B cell (primary cell): ENCODE data around the gene PLPPR1. TPM values are rescaled to one million over a fixed set of nuclear protein-coding genes. Genes with fewer than 3 reads are reported as not detected.

Source experiments
- ATAC-seq: fragments of 200-7000 bp; cut with Tn5 transposase; one replicate; pipeline ENCODE4 v1.10.0; 2021; ENCODE audit warnings: low read depth, mild to moderate bottlenecking, moderate number of reproducible peaks, moderate library complexity
- CTCF ChIA-PET: fragments of 350-600 bp; sonication (Branson Sonifier 250); formaldehyde crosslinking; loops from one replicate; lab custom pipeline; 2021; ENCODE audit warnings: antibody characterized with exemption, inconsistent platforms; lab: Charles Lee
- POLR2A ChIA-PET: fragments of 350-600 bp; sonication (Branson Sonifier 250); formaldehyde crosslinking; loops from one replicate; lab custom pipeline; 2021; ENCODE audit warnings: antibody characterized with exemption; lab: Charles Lee
- DNase-seq: peaks from one replicate; pipeline ENCODE4 v3.0.0; 2013
- H2AFZ ChIP-seq: 2 replicates; pipeline ENCODE4 v1.6.1; 2012; ENCODE audit warnings: mild to moderate bottlenecking, low read depth, low read length; ENCODE audit not compliant: insufficient read depth, poor library complexity, severe bottlenecking
- H3K27ac ChIP-seq, 2 donors: 1 replicate in 1 of 2; 2 replicates in 1 of 2; pipeline ENCODE4 v1.5.1; 2012 to 2013; ENCODE audit warnings: low read length in 2 of 2, mild to moderate bottlenecking in 2 of 2, moderate library complexity in 1 of 2
- H3K27me3 ChIP-seq, 4 experiments: fragments of 200-600 bp in 1 of 4; sonication (generic) in 1 of 4; replicated peaks in 1 of 4; 1 replicate in 2 of 4; 2 replicates in 2 of 4; pipeline versions ENCODE4 v1.6.1 to v1.7.0; 2013 to 2016; ENCODE audit warnings: low read length in 3 of 4, mild to moderate bottlenecking in 2 of 4, mixed read lengths in 1 of 4, moderate library complexity in 1 of 4; ENCODE audit not compliant: insufficient read depth in 4 of 4, control insufficient read depth in 3 of 4; ENCODE audit errors: control extremely low read depth in 1 of 4
- H3K36me3 ChIP-seq, 2 experiments: replicated peaks in 1 of 2; 1 replicate in 1 of 2; 2 replicates in 1 of 2; pipeline versions ENCODE4 v1.6.1 to v1.7.1; 2013; ENCODE audit warnings: low read length in 1 of 2; ENCODE audit not compliant: insufficient read depth in 2 of 2, control insufficient read depth in 1 of 2; ENCODE audit errors: control extremely low read depth in 1 of 2, extremely low read depth in 1 of 2
- H3K4me1 ChIP-seq, 2 donors: fragments of 200-600 bp in 1 of 2; sonication (generic) in 1 of 2; 1 replicate in 1 of 2; 2 replicates in 1 of 2; pipeline versions ENCODE4 v1.5.1 to v1.6.1; 2013 to 2017; ENCODE audit warnings: low read length in 2 of 2; ENCODE audit not compliant: control insufficient read depth in 2 of 2, insufficient read depth in 2 of 2
- H3K4me2 ChIP-seq: replicated peaks from 2 replicates; pipeline ENCODE3; 2012; ENCODE audit warnings: mild to moderate bottlenecking, low read depth, low read length; ENCODE audit not compliant: poor library complexity, severe bottlenecking
- H3K4me3 ChIP-seq, 5 experiments: fragments of 200-600 bp in 1 of 5; sonication (generic) in 1 of 5; 1 replicate in 3 of 5; 2 replicates in 2 of 5; pipeline versions ENCODE4 v1.5.1 to v1.7.0; 2011 to 2016; ENCODE audit warnings: low read length in 4 of 5, mild to moderate bottlenecking in 4 of 5, low read depth in 2 of 5, control low read depth in 1 of 5, moderate library complexity in 1 of 5; ENCODE audit not compliant: insufficient read depth in 1 of 5; ENCODE audit errors: control extremely low read depth in 1 of 5, extremely low read depth in 1 of 5
- H3K79me2 ChIP-seq: fragments of 200-600 bp; sonication (generic); one replicate; pipeline ENCODE4 v1.6.0; 2016; ENCODE audit warnings: low read length; ENCODE audit not compliant: control insufficient read depth, insufficient read depth
- H3K9ac ChIP-seq: fragments of 200-600 bp; sonication (generic); 2 replicates; pipeline ENCODE4 v1.6.1; 2017; ENCODE audit warnings: mild to moderate bottlenecking, low read length, moderate library complexity
- H3K9me3 ChIP-seq, 3 donors: one replicate each; pipeline versions ENCODE4 v1.6.1 to v1.7.1; 2013; ENCODE audit warnings: low read length in 2 of 3; ENCODE audit not compliant: control insufficient read depth in 2 of 3, insufficient read depth in 1 of 3; ENCODE audit errors: control extremely low read depth in 1 of 3
- H4K20me1 ChIP-seq: 2 replicates; pipeline ENCODE4 v1.6.0; 2012; ENCODE audit warnings: mild to moderate bottlenecking, low read length; ENCODE audit not compliant: insufficient read depth, control insufficient read depth, poor library complexity, severe bottlenecking
- H3K27ac Mint-ChIP-seq: one replicate; pipeline ENCODE4 v1.8.0; 2021; ENCODE audit warnings: mixed read lengths
- H3K27me3 Mint-ChIP-seq: one replicate; pipeline ENCODE4 v1.8.0; 2021; ENCODE audit warnings: mixed read lengths
- H3K4me1 Mint-ChIP-seq: one replicate; pipeline ENCODE4 v1.8.0; 2021; ENCODE audit warnings: mixed read lengths
- H3K4me3 Mint-ChIP-seq: one replicate; pipeline ENCODE4 v1.8.0; 2021; ENCODE audit warnings: mixed read lengths
- H3K9me3 Mint-ChIP-seq: one replicate; pipeline ENCODE4 v1.8.0; 2022; ENCODE audit warnings: mixed read lengths; ENCODE audit not compliant: insufficient read depth
- CTCF ChIP-seq: fragments of 200-600 bp; IDR thresholded peaks from one replicate; pipeline ENCODE4 v1.8.0; 2022; ENCODE audit warnings: antibody characterized with exemption, mild to moderate bottlenecking
- EZH2 ChIP-seq: IDR thresholded peaks from 2 replicates; pipeline ENCODE4 v1.6.1; 2012; ENCODE audit warnings: borderline replicate concordance, low read depth, mild to moderate bottlenecking, moderate library complexity, low read length; ENCODE audit not compliant: insufficient read depth, poor library complexity, severe bottlenecking
- WGBS: methylation state at CpG from one replicate; pipeline ENCODE4 v1.1.5; 2013; ENCODE audit warnings: missing lambda C conversion rate; ENCODE audit not compliant: insufficient coverage; 5-methylcytosine and 5-hydroxymethylcytosine counted together
- intact Hi-C: fragments of 100-400 bp; cut with micrococcal nuclease; formaldehyde crosslinking; loops from one replicate; pipeline ENCODE4 v1.10.0; 2022
- polyA plus RNA-seq: library from polyadenylated mRNA; depleted of rRNA; stranded (reverse); fragments of >200 nt; gene quantifications from 2 replicates; pipeline ENCODE4 v1.2.3, GENCODE V29; 2012
- total RNA-seq, 2 donors: library from RNA; stranded (reverse); fragments of 120-200 nt in 1 of 2; gene quantifications; 1 replicate in 1 of 2; 2 replicates in 1 of 2; pipeline versions ENCODE4 v1.2.3 to v1.2.4, GENCODE V29; 2013 to 2022

The PLPPR1 gene
- total and polyA plus RNA-seq, 2 donors (not counting 1 experiment from before 2014, with no cell fraction given): not detected

GRCh38 chr9:101362450-101362849 is 333.9 kb downstream of the PLPPR1 start:
- no peak overlapping the region for H3K4me2 ChIP-seq
- no peak overlapping the region for H3K4me3 ChIP-seq
- H3K9ac ChIP-seq: no peak overlapping the region
- H3K79me2 ChIP-seq: no peaks in the 10 kb centered on the region
- H3K4me1 Mint-ChIP-seq: no peaks in the 10 kb centered on the region
- no peak overlapping the region for H3K4me3 Mint-ChIP-seq
- no peaks in the 10 kb centered on the region for H3K27me3 ChIP-seq
- no peak overlapping the region for H2AFZ ChIP-seq
- no peaks in the 10 kb centered on the region for H3K4me1 ChIP-seq
- H3K27ac Mint-ChIP-seq: no peak overlapping the region
- no peak overlapping the region for H3K27ac ChIP-seq
- no peaks in the 10 kb centered on the region for H3K9me3 Mint-ChIP-seq
- H3K9me3 ChIP-seq: peaks cover 0 to 2% (median 0%) of the 10 kb centered on the region in 3 donors
- CTCF ChIA-PET: no interaction called here
- H4K20me1 ChIP-seq: no peaks in the 10 kb centered on the region
- H3K36me3 ChIP-seq: no peaks in the 10 kb centered on the region
- 80% methylated on average over 2 of the region's 5 CpGs for WGBS
- POLR2A ChIA-PET: no interaction called here
- ATAC-seq: no peak
- intact Hi-C loops: no loop called here
- peaks cover 11% of the 10 kb centered on the region for H3K27me3 Mint-ChIP-seq
- no peak for DNase-seq
- TF ChIP-seq CTCF (no peak), EZH2 (no peak)

DNA sequence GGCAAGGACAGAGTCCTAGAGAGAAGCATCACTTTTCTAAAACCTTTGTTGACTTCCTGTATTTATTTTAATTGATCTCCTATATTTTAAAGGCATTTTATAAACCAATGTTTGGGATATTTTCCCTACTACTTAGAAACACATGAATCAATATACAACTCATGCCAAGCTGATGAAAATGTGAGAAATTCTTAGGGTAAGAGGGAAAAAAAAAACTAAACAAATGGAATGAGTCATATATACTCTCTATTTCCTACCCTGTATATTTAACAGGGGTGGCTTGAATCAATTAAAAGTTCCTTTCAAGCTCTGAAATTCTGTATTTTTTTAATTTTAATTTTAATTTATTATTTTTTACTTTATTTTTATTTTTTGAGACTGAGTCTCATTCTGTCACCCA is 336.7 kb downstream of the PLPPR1 start:
- Histone ChIP-seq H3K4me1 (no peaks in the 10 kb centered on the region), H3K27ac (no peak overlapping the region), H3K27me3 (no peaks in the 10 kb centered on the region), H3K79me2 (no peaks in the 10 kb centered on the region), H3K36me3 (no peaks in the 10 kb centered on the region), H3K4me3 (no peak overlapping the region), H4K20me1 (no peaks in the 10 kb centered on the region), H3K9ac (no peak overlapping the region), H3K9me3 (no peaks in the 10 kb centered on the region), H3K4me2 (no peak overlapping the region), H2AFZ (no peak overlapping the region)
- no peak for DNase-seq
- POLR2A ChIA-PET: no interaction called here
- Mint-ChIP-seq H3K27ac (no peak overlapping the region), H3K27me3 (peaks cover 11% of the 10 kb centered on the region), H3K4me1 (no peaks in the 10 kb centered on the region), H3K4me3 (no peak overlapping the region), H3K9me3 (no peaks in the 10 kb centered on the region)
- intact Hi-C loops: no loop called here
- CTCF ChIA-PET: no interaction called here
- no peak for TF ChIP-seq EZH2
- no peak for TF ChIP-seq CTCF
- no peak for ATAC-seq
